Right cardiac atrium (tissue), 5 donors: Measurements from ENCODE around the gene STX19. TPM values are rescaled to one million over a fixed set of nuclear protein-coding genes. Genes with fewer than 3 reads are reported as not detected.
"Not testable (repeated sequence)": the region's sequence is repeated elsewhere in the genome, so short reads cannot be mapped to it uniquely, and the experiment has no call there.

Experiments used
- ATAC-seq, 2 donors: fragments of 200-7000 bp; cut with Tn5 transposase; one replicate each; pipeline versions ENCODE4 v1.8.0 to v1.9.1; 2020; ENCODE audit warnings: moderate library complexity in 2 of 2, mild to moderate bottlenecking in 1 of 2
- DNase-seq, 3 donors: peaks; one replicate each; pipeline ENCODE4 v3.0.0-alpha.2; 2020
- H3K27ac ChIP-seq: one replicate; pipeline ENCODE4 v1.5.1; 2013; ENCODE audit warnings: mild to moderate bottlenecking, low read length, control low read depth, moderate library complexity
- H3K27me3 ChIP-seq: one replicate; pipeline ENCODE4 v1.6.1; 2013; ENCODE audit not compliant: control insufficient read depth, insufficient read depth
- H3K4me1 ChIP-seq: one replicate; pipeline ENCODE4 v1.6.1; 2013; ENCODE audit warnings: low read length; ENCODE audit not compliant: control insufficient read depth, insufficient read depth
- H3K4me3 ChIP-seq: one replicate; pipeline ENCODE4 v1.5.1; 2013; ENCODE audit warnings: low read length, control low read depth
- H3K9me3 ChIP-seq: one replicate; pipeline ENCODE4 v1.6.1; 2013; ENCODE audit warnings: low read length; ENCODE audit not compliant: control insufficient read depth
- WGBS: extraction: QIAGEN DNeasy Blood & Tissue Kit; methylation state at CpG from one replicate; pipeline ENCODE4 v1.1.7; 2013; 5-methylcytosine and 5-hydroxymethylcytosine counted together
- intact Hi-C, 4 donors: fragments of 100-400 bp; cut with DNase I; formaldehyde crosslinking; loops; one replicate each; pipeline versions ENCODE4 v1.11.0 to v1.14.0; 2022 to 2023
- polyA plus RNA-seq: library from polyadenylated mRNA; stranded (reverse); fragments of 200-250 nt; gene quantifications from one replicate; pipeline ENCODE4 v1.2.3, GENCODE V29; 2013
- total RNA-seq, 4 donors: library from RNA; stranded (reverse); fragmentation: NEBNext Ultra II Directional; extraction: Animal tissue kit (Norgen Biotek cat#: 25700); gene quantifications; one replicate each; pipeline ENCODE4 v1.2.1, GENCODE V29; 2021
- donor health status: healthy with polysubstance abuse.
- donor health status: DM: no; HTN: yes; CAD: no.
- donor health status: DM: no; HTN: no; CAD: no.
- donor health status: DM: no; HTN: yes; CAD: no; lungs with severe emphysema.
- donor health status: DM: yes; HTN: yes; CAD: no.

The STX19 gene
- total and polyA plus RNA-seq, 5 donors = 0.28 TPM; not detected in 4

- ATAC-seq (no peak), DNase-seq (no peak)
- no peak overlapping the region for H3K27ac ChIP-seq
- intact Hi-C loops = loop anchor here in 1 of 4 donors (10.0 kb wide), 1 partner anchor 55 kb away; no protein-coding TSS in a partner anchor
- no peaks in the 10 kb centered on the region for H3K27me3 ChIP-seq
- WGBS = 93% methylated on average over 1 of the region's 1 CpG
- H3K4me3 ChIP-seq = no peak overlapping the region
- peaks cover 5% of the 10 kb centered on the region for H3K4me1 ChIP-seq
- H3K9me3 ChIP-seq = no peaks in the 10 kb centered on the region
Measured at GRCh38 chr3:93969997-93970396, 58.4 kb downstream of the STX19 start.

- ATAC-seq (peak in 1 of 2 donors; percentile 9), DNase-seq (no peak)
- Histone ChIP-seq H3K4me3 (no peak overlapping the region), H3K4me1 (peaks cover 5% of the 10 kb centered on the region), H3K27me3 (no peaks in the 10 kb centered on the region), H3K9me3 (no peaks in the 10 kb centered on the region), H3K27ac (no peak overlapping the region)
- intact Hi-C loops = no loop called here
- WGBS = 44% methylated on average over 3 of the region's 3 CpGs
Measured at GRCh38 chr3:93969443-93969842, 59.0 kb downstream of the STX19 start.

- H3K4me1 ChIP-seq, H3K9me3 ChIP-seq, H3K27ac ChIP-seq, intact Hi-C loops, ATAC-seq, DNase-seq, H3K27me3 ChIP-seq, H3K4me3 ChIP-seq: not testable (repeated sequence)
- 98% methylated on average over 19 of the region's 19 CpGs for WGBS
Measured at GRCh38 chr3:93965106-93965505, 63.3 kb downstream of the STX19 start.

Other genes starting within 250 kb of the STX19 start
- 10 to 100 TPM; 56.9 to 89.7 (median 77.0) TPM for gene PROS1, start 54.7 kb downstream of the STX19 start, total RNA-seq
- 48.3 TPM for gene PROS1, start 54.7 kb downstream of the STX19 start, polyA plus RNA-seq
- gene ARL13B, start 48.4 kb downstream of the STX19 start, total RNA-seq = 10 to 100 TPM in 1 of 4 donors, 1 to 10 TPM in 3; 5.9 to 10.1 (median 7.6) TPM
- gene ARL13B, start 48.4 kb downstream of the STX19 start, polyA plus RNA-seq = 3.4 TPM
- 1 to 10 TPM; 3.5 to 5.7 (median 4.2) TPM for gene DHFR2, start 34.3 kb upstream of the STX19 start, total RNA-seq
- 2.7 TPM for gene DHFR2, start 34.3 kb upstream of the STX19 start, polyA plus RNA-seq
- 1 to 10 TPM; 6.4 to 9.0 (median 7.4) TPM for gene NSUN3, start 34.5 kb upstream of the STX19 start, total RNA-seq
- 4.1 TPM for gene NSUN3, start 34.5 kb upstream of the STX19 start, polyA plus RNA-seq